ENCODE results near the gene THBD. TPM values are rescaled to one million over a fixed set of nuclear protein-coding genes. Genes with fewer than 3 reads are reported as not detected.

The THBD gene, protein sequence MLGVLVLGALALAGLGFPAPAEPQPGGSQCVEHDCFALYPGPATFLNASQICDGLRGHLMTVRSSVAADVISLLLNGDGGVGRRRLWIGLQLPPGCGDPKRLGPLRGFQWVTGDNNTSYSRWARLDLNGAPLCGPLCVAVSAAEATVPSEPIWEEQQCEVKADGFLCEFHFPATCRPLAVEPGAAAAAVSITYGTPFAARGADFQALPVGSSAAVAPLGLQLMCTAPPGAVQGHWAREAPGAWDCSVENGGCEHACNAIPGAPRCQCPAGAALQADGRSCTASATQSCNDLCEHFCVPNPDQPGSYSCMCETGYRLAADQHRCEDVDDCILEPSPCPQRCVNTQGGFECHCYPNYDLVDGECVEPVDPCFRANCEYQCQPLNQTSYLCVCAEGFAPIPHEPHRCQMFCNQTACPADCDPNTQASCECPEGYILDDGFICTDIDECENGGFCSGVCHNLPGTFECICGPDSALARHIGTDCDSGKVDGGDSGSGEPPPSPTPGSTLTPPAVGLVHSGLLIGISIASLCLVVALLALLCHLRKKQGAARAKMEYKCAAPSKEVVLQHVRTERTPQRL
- 26.1 to 46.2 TPM (median 40.9 TPM) in 5 replicates for total RNA-seq (2022; extraction: Qiagen RNA extraction; ENCODE audit: low read depth)

DNA sequence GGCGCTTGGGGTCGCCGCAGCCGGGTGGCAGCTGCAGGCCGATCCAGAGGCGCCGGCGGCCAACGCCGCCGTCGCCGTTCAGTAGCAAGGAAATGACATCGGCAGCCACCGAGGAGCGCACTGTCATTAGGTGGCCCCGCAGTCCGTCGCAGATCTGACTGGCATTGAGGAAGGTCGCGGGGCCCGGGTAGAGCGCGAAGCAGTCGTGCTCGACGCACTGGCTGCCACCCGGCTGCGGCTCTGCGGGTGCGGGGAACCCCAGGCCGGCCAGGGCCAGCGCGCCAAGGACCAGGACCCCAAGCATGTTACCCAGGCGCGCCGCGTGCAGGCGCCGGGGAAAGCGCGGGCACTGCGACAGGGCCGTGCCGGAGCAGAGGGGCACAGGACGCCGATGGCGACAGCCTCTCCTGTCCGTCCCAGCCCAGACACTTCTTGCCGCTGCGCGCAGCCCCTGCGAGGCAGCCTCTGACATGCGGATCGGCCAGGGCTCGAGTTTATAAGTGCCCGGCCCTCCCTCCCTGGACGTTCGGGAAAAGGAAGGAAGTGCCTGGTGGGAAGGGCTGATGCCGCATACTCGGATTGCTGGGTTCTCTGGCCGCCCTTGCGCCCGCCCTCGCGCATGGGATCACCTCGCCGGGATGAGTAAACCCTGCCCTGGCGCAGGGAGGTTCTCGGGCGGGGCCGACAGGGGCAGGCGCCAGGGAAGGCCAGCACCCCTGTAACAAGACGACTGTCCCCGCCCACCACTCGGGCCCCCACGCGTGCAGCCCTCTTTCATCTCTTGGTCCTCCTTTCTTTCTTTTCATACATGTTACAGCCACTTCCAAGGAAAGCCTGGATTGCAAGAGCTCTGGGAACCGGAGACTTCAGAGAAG is at the start of gene THBD:
Gene THBD, minus strand, starts transcription at position 472 of the 875 bp plus-strand sequence. Its CDS starts 168 bp downstream, at position 304.

DNA sequence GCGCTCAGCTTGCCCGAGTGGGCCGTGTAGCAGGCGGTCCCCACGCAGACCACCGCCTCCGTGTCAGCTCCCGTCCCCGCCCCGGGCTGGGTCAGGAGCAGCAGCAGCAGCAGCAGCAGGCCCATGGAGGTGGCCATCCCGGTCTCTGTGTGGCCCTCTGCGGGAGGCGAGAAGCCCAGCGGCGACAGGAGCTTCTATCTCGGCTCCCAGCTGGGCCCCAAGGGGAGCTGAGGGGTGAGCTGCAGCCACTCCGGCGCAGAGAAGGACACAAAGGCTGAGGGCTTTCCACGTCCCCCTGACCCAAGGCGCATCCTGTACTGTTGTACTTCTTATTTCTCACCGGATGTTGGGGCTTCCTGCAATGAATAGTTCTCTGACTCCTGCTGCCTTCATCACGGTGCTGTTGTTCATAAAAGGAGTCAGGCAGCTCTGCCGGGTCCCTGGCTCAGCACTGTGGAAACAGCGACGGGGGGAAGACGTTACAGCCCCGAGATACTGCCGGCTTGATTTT is 36.6 kb upstream of the THBD start, which contains the start of gene CD93:
Gene CD93, minus strand, starts transcription at position 269 of the 511 bp plus-strand sequence. Its CDS starts 132 bp downstream, at position 137.

DNA sequence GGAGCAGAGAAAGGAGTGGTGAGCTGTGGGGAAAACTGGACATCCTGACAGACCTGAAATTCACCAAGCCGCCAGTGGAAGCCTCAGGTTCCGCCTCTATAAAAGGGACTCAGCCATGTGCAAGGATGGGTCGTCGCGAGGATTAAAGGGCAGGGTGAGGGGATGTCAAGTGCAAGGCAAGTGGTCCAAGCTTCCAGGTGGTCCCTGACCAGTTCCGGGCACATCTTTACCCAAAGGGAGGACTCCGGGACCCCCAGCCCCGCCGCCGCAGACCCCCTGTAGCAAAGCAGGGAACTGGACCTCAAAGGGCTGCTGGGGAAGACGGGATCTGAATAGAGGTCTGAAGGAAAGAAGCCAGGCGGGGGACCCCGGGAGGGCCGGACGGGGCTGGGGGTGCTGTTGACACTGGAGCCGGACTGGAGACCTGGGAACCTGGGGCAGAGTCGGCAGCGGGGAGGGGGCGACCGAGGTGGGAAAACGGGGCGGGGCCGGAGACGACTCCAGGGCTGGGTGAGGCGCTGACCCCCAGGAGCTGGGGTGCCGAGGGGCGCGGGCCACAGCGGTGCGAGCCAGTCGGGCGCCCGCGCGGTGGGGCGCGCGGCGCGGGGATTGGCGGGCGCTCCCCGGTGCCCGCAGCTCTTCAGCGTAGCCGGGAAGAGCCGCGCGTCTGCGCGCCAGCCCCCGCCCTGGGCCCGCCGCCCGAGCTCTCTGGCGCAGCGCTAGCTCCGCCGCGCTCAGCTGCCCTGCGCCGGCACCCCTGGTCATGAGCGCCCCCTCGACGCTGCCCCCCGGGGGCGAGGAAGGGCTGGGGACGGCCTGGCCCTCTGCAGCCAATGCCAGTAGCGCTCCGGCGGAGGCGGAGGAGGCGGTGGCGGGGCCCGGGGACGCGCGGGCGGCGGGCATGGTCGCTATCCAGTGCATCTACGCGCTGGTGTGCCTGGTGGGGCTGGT is 14.5 kb downstream of the THBD start, which contains the start of gene SSTR4:
Gene SSTR4, plus strand, starts transcription at position 592 of the 951 bp plus-strand sequence. Its CDS starts 172 bp downstream, at position 764.

Other genes with a start within 250 kb of the THBD start
- gene SSTR4, start 14.4 kb downstream of the THBD start, total RNA-seq (2022; extraction: Qiagen RNA extraction; ENCODE audit: low read depth), result 0.07 TPM in 1 of 5 replicates, not detected in the others
- not detected in 5 replicates for gene CD93, start 36.7 kb upstream of the THBD start, total RNA-seq (2022; extraction: Qiagen RNA extraction; ENCODE audit: low read depth)

Measured in A549 treated with RU486 at 1 μM for 4 hours (cell line).